Body of pancreas (tissue), 4 donors: ENCODE data around the gene PRX.

Source experiments
- CTCF ChIP-seq, 7 experiments: fragments of 450-650 bp in 4 of 7; fragments of 200-600 bp in 3 of 7; sonication (generic) in 3 of 7; IDR thresholded peaks; one replicate each; pipeline ENCODE4 v1.5.1; 2016 to 2019; ENCODE audit warnings: antibody characterized with exemption in 7 of 7
- POLR2A ChIP-seq, 3 donors: fragments of 450-650 bp; IDR thresholded peaks; one replicate each; pipeline ENCODE4 v1.6.1; 2016; ENCODE audit warnings: antibody characterized with exemption in 3 of 3, mild to moderate bottlenecking in 2 of 3

GRCh38 chr19:40422748-40423566, 9.8 kb upstream of the PRX start:
- no peak for TF ChIP-seq POLR2A (IDR thresholded peaks at IDR 0.05)
- no peak for TF ChIP-seq CTCF (IDR thresholded peaks at IDR 0.05)
